Activated naive CD4-positive, alpha-beta T cell (primary cell): ENCODE results near the gene ANP32E.
"Not testable (repeated sequence)": the region's sequence is repeated elsewhere in the genome, so short reads cannot be mapped to it uniquely, and the experiment has no call there.

Experiments
- DNase-seq, 4 experiments: peaks; one replicate each; lab custom pipeline; 2025; lab: John Stamatoyannopoulos, UW

The ANP32E gene

GRCh38 chr1:150213170-150214098 is 22.5 kb downstream of the ANP32E start:
- DNase-seq, result peak; percentile 73 to 85 (median 80)

GRCh38 chr1:150212070-150212469 is 23.8 kb downstream of the ANP32E start:
- DNase-seq, result no peak

DNA sequence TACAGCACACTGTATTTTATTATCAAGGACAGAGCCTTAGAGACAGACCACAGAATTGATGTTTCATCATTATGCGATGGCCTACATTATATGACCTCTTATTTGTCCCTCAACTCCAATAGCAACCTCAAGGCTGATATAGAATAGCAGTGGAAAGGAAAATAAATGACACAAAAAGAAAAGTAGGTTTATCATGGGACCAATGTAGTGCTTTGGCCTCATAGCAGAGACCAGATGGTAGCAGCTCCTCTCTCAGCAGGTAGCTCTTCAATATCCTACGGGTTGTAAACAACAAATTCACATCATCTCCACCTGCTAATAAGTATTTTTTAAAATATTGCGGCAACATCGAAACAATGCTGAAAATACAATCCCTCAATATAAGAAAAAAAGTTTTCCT is 25.2 kb downstream of the ANP32E start:
- no peak for DNase-seq

- no peak for DNase-seq
These were observed 25.8 kb downstream of the ANP32E start for GRCh38 chr1:150210091-150210490.

- DNase-seq, result not testable (repeated sequence)
These were observed 27.5 kb downstream of the ANP32E start for GRCh38 chr1:150208460-150208859.

- DNase-seq, result no peak
These were observed 28.5 kb downstream of the ANP32E start for GRCh38 chr1:150207281-150207971.

DNA sequence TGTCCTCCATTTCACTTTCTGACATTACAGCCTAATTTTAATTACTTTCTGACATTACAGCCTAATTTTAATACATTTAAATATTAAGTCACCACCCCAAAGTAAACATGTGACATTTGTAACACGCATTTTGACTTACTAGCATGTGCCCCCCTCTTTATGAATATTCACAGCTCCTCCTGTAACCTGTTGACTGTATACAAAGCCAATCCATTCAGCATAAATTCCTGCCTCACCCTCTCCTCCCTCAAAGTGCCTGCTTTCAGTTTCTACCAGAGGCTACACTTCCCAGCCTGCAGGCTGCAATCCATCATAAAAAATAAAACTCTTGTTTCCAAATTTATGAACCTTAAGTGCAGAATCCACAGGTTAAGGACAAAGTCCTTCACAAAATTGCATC is 39.5 kb downstream of the ANP32E start:
- no peak for DNase-seq

DNA sequence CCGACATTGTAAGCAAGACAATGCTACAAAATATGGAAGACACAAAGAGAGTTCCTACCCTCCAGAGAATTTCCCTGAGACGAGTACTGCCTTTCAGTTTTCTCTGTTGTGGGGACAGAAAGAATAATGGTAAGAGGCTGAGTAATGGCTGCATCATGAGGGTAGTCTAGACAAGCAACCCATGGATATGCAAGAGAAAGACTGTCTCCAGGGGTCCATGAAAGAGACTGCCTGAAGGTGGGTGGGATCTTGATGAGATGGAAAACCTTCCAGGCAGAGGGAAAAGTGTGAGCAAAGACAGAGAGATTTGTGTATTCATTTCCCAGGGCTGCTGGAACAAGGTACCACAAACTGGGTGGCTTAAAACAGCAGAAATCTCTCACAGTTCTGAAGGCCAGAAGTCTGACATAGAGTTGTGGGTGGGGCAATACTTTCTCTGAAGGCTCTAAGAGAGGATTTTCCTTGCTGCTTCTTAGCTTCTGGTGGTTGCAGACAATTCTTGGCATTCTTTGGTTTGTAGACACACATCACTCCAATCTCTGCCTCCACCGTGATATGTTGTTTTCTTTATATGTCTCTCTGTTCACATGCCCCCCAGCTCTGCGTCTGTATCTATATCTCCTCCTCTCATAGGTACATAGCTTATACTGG is 41.4 kb downstream of the ANP32E start:
- DNase-seq, result no peak

DNA sequence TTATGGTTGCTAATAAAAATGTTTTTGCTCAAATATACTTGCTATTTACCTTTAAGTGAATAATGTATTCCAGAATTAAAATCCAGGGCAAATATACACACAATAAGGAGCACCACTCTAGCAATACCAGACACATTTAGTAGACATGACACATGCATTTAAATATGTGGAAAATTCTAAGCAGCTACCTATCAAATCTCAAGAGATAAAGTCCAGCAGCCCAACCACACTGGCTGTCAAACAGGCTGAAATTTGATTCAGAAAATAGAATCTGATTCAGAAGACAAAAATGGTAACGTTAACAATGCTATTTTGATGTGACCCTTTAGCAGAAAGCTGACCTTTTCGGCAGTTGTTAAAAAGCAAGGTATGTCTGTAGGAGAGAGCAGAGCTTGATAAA is 43.9 kb downstream of the ANP32E start:
- DNase-seq, result no peak

DNA sequence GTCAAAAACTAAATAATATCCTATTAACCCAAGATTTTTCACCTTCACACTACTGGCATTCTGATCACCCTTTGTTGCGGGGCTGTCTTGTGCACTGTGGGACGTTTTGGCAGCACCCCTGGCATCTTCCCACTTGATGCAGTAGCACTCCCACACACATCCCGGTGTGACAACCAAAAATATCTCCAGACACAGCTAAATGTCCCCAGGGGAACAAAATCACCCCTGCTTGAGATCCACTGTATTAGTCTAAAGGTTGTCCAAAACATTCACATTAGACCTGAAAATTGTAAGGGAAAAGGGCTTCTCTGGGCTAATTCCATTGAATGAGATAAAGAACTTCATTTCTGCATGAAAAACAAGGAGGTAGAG is 48.4 kb downstream of the ANP32E start:
- DNase-seq, result no peak

DNA sequence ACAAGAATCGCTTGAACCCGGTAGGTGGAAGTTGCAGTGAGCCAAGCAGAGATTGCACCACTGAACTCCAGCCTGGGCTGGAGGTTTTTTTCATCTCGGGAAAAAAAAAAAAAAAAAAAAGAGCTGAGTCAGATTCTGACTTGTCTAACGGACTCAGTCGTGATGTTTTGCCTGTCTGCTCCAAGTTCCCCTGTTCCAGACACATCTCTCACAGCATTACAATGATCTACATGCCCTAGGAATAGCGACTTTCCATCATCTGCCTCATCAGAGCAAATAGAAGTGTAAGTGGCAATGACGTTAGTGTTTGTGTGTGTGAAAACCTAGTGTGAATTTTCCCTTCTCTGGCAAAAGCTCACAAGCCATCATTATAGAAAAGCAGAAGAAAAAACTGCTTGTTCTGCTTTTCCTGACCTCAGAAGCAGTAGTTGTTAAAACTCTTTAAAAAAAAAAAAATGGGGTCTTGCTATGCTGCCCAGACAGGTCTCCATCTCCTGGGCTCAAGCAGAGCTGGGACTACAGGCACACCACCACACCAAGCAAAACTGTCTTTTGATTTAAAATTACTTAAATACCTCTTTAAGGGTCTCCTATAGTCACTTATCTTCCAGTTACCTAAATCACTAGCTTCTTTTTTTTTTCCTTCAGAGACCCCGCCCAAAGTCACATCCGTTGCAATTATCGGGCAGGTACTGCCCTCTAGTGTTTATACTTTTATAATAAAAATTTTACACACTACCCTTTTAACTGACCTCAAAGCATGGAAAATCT is 48.9 kb downstream of the ANP32E start:
- DNase-seq, result no peak

GRCh38 chr1:150186438-150186788 is 49.5 kb downstream of the ANP32E start:
- not testable (repeated sequence) for DNase-seq

DNA sequence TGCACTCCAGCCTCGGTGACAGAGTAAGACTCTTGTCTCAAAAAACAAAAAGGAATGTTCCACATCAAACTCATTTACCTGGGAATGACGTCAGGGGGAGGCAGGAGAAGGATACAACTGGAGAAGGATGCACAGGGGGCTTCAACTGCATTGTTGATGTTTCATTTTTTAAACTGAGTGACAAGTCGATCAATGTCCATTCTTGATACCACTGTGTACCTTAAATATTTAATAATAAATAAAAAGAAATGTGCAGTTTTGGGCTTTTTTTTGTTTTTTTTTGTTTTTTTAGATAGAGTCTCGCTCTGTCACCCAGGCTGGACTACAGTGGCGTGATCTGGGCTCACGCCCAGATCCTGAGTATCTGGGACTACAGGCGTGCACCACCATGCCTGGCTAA is 50.4 kb downstream of the ANP32E start:
- DNase-seq, result no peak

DNA sequence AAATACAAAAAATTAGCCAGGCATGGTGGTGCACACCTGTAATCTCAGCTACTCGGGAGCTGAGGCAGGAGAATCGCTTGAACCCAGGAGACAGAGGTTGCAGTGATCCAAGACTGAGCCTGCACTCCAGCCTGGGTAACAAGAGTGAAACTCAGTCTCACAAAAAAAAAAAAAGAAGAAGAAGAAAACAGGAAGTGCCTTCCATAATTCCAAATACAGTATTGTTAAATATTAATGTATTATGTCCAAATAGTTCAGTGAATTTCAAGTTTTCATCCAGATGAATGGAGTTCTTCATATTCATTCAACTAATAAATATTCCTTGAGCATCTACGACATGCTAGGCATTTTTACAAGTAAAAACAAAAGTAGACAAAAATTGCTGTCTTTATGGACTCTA is 52.9 kb downstream of the ANP32E start:
- no peak for DNase-seq

DNA sequence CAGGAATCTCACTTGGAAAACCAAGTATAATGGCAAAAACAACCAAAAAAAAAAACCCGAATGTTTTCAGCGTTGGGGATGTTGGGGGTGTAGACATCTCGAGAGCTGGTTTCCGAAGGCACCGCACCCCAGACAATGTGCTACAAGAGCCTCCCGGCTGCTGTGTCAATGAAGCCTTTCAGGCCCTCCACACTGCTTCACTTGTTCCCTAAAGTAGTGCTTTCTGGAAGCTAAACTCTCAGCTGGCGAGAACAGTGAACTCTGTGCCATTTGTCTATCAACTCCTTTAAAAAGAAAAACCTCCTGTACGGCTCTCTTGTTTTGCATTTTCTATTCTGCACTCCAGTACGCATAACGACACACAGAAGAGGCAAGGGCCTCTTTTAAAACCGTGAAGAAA is 53.7 kb downstream of the ANP32E start:
- DNase-seq, result no peak

DNA sequence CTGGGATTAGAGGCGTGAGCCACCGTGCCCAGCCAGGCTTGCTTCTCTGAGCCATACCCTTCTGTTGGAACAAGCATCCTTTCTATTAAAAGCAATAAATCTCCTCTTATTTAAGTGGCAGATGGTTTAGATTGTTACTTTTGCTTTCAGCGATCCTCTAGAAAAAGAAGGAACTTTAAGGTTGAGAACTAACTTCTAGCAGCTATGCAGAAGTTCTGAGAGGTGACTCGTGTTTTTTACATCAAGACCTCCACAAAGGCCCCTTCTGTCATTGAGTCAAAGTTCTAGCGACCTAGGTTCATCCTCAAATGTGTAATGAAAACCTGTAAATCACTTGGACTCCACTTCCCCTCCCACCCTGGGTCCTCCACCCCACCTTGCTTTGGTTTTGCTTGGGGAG is 55.4 kb downstream of the ANP32E start:
- no peak for DNase-seq

DNA sequence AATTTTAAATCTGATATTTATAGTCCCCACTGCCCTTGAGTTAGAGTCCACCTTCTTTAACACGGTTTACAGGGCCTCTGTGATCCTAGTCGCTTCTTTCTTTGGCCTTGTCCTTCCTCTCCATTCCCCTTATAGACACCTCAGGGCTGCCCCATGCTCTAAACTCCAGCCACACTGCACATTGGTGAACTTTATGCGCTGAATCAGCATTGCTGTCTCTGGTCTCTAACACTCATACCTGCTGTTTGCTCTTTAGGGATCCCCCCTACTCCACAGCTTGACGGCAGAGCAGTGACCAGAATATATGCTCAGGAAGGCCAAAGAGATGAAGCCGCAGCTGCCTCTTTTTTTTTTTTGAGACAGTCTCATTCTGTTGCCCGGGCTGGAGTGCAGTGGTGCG is 56.0 kb downstream of the ANP32E start:
- DNase-seq, result no peak

- DNase-seq, result no peak
These were observed 57.4 kb downstream of the ANP32E start for GRCh38 chr1:150178548-150178947.

DNA sequence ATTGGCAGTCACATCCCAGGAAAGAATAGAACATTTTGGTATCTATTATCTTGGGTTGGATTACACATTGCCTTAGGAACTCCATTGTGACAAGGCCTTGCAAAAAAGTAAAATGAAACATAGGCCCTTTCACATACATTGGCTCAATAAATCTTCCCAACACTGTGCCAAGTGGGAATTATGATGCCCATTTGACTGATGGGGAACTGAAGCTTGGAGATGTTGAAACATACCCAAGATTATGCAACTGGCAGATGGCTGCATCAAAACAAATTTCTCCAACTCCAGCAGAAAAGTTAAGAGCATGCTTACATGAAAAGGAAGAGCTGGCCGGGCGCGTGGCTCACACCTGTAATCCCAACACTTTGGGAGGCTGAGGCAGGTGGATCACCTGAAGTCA is 59.3 kb downstream of the ANP32E start:
- no peak for DNase-seq

- no peak for DNase-seq
These were observed 62.7 kb downstream of the ANP32E start for GRCh38 chr1:150173141-150173585.

DNA sequence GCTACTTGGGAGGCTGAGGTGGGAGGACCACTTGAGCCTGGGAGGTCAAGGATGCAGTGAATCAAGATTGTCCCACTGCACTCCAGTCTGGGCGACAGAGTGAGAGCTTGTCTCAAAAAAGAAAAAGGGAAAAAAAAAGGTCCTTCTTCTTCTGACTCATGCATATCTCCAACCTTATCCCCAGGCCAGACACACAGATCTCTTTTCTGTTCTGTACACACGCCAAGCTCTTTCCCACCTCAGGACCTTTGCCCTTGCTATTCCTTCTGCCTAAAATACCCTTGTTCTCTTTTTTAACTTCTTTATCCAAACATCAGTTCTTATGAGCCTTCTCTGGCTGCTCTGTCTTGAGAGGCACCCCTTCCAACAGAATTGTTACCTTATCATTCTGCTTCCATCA is 64.1 kb downstream of the ANP32E start:
- no peak for DNase-seq

DNA sequence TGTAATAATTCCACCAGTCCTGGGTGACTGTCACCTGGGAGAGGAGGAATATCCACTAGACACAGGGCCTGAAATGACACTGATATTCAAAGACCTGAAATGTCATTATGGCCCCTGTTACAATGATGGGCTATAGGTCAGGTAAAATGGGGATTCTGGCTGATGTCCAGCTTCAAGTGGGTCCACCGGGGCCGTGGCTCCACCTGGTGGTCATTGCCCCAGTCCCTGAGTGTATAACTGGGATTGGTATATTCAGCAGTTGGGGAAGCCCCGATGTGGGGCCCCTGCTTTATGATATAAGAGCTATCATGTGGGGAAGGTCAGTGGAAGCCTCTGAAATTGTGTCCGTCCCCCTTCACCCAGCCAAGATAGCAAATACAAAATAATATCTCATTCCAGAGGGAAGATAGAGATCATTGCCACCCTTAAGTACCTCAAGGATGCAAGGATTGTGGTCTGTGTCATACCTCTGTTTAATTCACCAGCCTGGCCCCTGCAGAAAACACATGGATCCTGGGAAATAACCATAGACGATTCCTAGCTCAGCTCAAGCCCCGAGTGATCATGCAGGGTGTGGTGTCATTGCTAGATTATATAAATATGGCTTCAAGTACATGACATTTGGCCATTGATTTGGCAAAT is 66.8 kb downstream of the ANP32E start:
- peak in 2 of 4 experiments; percentile 13 to 37 for DNase-seq
